ENCODE results near the gene PLA2G4C.
"Not testable (repeated sequence)": the region's sequence is repeated elsewhere in the genome, so short reads cannot be mapped to it uniquely, and the experiment has no call there.

The PLA2G4C gene

GRCh38 chr19:48108997-48109782 is 1.4 kb downstream of the PLA2G4C start:
- no peak for DNase-seq

GRCh38 chr19:48103922-48104321 is 6.7 kb downstream of the PLA2G4C start:
- no peak for DNase-seq

GRCh38 chr19:48102870-48103751 is 7.5 kb downstream of the PLA2G4C start:
- DNase-seq = no peak

GRCh38 chr19:48095612-48096175 is 14.9 kb downstream of the PLA2G4C start:
- DNase-seq = no peak

- DNase-seq = no peak
Observed at GRCh38 chr19:48094855-48095203, 15.8 kb downstream of the PLA2G4C start.

- no peak for DNase-seq
Observed at GRCh38 chr19:48094129-48094854, 16.3 kb downstream of the PLA2G4C start.

GRCh38 chr19:48091111-48091718 is 19.4 kb downstream of the PLA2G4C start:
- not testable (repeated sequence) for DNase-seq

GRCh38 chr19:48090281-48090802 is 20.3 kb downstream of the PLA2G4C start:
- DNase-seq = peak; percentile 20

DNA sequence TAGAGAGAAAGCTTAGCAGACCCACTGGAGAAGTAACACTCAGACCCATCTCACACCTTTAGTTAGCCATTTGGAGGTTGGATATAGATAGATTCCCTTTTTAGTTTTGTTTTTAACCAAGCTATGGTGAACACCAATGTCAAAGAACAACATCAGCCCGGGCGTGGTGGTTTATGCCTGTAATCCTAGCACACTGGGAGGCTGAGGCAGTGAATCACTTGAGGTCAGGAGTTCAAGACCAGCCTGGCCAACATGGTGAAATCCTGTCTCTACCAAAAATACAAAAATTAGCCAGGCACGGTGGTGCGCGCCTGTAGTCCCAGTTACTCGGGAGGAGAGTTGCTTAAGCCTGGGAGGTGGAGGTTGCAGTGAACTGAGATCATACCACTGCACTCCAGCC is 21.6 kb downstream of the PLA2G4C start:
- DNase-seq = not testable (repeated sequence)

- no peak for DNase-seq
Observed at GRCh38 chr19:48085904-48086864, 24.4 kb downstream of the PLA2G4C start.

DNA sequence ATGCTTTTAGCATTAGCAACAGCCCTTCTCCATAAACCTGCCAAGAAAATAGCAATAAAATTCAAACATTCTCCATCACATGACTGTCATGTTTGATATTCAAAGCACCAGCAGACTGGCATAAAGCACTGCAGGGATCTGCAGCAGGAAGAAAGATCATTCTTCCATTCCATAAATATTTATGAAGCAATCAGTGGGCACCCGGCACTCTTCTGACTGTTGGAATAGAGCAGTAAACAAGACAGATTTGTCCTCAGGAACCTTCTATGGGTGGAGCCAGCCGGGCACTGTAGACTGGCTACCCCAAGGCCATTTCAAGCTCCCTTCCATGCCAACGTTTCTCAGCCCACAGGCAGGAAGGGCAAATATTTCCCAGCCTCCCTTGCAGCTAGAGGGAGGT is 25.5 kb downstream of the PLA2G4C start:
- no peak for DNase-seq

DNA sequence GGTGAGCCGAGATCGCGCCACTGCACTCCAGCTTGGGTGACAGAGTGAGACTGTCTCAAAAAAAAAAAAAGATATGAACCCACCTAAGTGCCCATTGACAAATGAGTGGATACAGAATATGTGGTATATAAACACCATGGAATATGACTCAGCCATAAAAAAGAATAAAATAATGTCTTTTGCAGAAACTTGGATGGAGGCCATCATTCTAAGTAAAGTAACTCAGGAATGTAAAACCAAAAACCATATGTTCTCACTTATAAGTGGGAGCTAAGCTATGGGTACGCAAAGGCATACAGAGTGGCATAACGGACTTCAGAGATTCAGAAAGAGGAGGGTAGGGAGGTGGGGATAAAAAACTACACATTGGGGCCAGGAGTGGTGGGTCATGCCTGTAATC is 29.5 kb downstream of the PLA2G4C start:
- no peak for DNase-seq

- DNase-seq = not testable (repeated sequence)
Observed at GRCh38 chr19:48070177-48070769, 40.3 kb downstream of the PLA2G4C start.

GRCh38 chr19:48069435-48069834 is 41.2 kb downstream of the PLA2G4C start:
- DNase-seq = no peak

DNA sequence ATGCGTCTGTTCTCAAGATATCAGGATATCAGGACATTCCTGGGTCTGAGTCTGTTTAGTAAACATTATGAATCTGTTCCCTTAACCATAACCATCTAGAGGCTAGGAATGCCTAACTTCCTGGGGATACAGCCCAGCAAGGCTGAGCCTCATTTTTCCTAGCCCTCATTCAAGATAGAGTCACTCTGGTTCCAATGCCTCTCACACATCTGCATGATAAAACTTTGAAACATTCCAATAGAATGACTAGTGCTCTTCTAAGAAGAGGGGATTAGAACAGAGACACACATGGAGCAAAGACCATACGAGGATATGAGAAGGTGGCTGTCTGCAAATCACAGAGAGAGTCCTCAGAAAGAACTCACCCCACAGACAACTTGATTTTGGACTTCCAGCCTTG is 46.1 kb downstream of the PLA2G4C start:
- no peak for DNase-seq

DNA sequence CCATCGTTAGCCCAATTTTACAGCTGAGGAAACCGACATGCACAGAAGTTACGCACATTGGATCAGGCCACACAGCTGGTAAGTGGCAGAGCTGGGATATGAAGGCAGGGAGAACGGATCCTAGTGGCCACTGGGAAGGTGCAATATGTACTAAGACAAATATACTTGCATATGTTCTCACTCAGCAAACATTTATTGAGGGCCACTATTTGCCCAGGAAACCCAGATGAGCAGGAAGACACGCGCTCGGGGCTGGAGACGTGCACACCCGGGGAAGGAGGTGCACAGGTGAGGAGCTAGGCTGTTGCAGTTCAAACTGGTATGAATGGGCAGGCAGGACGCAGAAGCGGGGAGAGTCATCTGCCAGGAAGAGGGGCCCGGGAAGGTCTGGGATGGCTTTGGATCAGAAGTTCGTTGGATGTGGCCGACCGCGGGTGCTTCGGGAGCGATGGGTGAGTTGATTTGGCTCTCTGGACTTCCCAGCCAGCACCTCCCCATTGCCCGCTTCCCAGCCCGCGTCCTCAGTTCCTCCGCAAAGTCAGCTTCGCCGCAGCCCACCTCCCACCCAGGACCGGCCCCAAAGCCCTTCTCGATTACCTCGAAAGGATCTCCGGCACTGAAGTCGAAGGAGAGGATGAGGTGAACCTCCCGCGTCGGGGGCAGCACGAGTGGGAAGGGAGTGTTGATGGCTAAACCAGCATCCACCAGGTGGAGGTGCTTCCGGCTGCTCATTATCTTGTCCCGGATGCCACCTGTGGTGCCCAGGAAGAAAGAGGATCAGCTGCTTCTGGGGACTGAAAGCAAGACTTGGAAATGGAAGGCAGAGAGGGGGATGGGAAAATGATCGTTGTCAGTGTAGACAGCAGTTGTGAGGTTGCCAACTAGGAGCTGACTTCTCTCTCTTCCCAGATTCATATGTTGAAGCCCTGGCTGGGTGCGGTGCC is 48.9 kb downstream of the PLA2G4C start:
- DNase-seq = no peak

GRCh38 chr19:48060381-48060780 is 50.2 kb downstream of the PLA2G4C start:
- DNase-seq = no peak

GRCh38 chr19:48059331-48059730 is 51.3 kb downstream of the PLA2G4C start:
- no peak for DNase-seq

GRCh38 chr19:48053856-48054255 is 56.8 kb downstream of the PLA2G4C start:
- no peak for DNase-seq

DNA sequence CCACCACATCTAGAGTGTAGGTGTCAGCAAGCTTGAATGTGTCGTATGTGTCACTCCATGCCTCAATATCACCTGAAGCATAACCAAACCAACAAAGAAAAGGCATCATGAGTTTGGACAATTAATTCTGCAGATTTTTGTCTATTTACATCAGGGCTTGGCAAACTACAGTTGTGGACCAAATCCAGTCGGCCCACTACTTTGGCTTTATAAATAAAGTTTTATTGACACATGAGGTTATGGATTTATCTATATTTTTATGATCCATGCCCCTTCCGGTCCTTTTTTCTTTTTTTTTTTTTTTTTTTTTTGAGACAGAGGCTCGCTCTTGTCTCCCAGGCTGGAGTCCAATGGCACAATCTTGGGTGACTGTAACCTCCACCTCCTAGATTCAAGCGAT is 57.5 kb downstream of the PLA2G4C start:
- DNase-seq = no peak

All from NCI-H1048 (cell line).